GM12873 (cell line): ENCODE measurements around the gene THAP10.

Experiments
- TF ChIP-seq, protein P1 (sequence below): IDR thresholded peaks from 2 replicates; pipeline ENCODE4 v1.5.1; 2012; ENCODE audit warnings: low read depth, mild to moderate bottlenecking, moderate library complexity, low read length, control low read depth; ENCODE audit not compliant: insufficient read depth; ENCODE audit errors: missing control alignments

The THAP10 gene

DNA sequence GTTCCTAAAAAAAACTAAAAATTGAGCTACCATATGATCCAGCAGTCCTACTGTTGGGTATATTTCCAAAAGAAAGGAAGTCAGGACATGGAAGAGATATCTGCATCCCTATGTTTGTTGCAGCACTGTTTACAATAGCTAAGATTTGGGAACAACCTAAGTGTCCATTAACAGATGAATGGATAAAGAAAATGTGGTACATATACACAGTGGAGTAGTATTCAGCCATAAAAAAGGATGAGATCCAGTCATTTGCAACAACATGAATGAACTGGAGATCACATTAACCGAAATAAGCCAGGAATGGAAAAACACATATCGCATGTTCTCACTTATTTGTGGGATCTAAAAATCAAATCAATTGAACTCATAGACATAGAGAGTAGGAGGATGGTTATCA lies 29.9 kb upstream of the THAP10 start:
- TF ChIP-seq, protein P1, sequence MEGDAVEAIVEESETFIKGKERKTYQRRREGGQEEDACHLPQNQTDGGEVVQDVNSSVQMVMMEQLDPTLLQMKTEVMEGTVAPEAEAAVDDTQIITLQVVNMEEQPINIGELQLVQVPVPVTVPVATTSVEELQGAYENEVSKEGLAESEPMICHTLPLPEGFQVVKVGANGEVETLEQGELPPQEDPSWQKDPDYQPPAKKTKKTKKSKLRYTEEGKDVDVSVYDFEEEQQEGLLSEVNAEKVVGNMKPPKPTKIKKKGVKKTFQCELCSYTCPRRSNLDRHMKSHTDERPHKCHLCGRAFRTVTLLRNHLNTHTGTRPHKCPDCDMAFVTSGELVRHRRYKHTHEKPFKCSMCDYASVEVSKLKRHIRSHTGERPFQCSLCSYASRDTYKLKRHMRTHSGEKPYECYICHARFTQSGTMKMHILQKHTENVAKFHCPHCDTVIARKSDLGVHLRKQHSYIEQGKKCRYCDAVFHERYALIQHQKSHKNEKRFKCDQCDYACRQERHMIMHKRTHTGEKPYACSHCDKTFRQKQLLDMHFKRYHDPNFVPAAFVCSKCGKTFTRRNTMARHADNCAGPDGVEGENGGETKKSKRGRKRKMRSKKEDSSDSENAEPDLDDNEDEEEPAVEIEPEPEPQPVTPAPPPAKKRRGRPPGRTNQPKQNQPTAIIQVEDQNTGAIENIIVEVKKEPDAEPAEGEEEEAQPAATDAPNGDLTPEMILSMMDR = no peak

GRCh38 chr15:70920981-70921696 lies 28.9 kb upstream of the THAP10 start:
- TF ChIP-seq, protein P1 = no peak

DNA sequence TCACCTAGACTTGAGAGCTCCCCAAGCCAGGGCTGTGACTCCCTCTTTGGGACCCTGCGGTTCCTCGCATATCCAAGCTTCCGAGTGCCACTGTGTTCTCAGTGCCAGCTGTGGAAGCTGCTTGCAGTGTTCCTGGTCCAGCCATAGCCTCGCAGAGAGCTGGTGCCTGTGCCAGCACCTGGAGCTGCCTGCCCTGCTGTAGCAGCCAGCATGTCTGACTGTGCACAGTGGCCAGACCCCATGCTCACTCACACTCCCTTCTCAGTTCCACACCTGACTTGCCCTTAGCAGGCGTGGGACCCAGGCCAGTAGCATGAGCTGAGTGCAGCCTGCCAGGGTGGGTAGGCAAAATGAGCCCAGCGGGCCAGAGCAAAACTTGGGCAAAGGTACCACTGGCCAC lies 25.7 kb upstream of the THAP10 start:
- TF ChIP-seq, protein P1 = no peak

- TF ChIP-seq, protein P1 = no peak
These were observed 24.3 kb upstream of the THAP10 start for GRCh38 chr15:70916531-70916930.

- TF ChIP-seq, protein P1 = no peak
These were observed 20.0 kb upstream of the THAP10 start for GRCh38 chr15:70912187-70912586.

- TF ChIP-seq, protein P1 = no peak
These were observed 18.7 kb upstream of the THAP10 start for GRCh38 chr15:70910958-70911357.

DNA sequence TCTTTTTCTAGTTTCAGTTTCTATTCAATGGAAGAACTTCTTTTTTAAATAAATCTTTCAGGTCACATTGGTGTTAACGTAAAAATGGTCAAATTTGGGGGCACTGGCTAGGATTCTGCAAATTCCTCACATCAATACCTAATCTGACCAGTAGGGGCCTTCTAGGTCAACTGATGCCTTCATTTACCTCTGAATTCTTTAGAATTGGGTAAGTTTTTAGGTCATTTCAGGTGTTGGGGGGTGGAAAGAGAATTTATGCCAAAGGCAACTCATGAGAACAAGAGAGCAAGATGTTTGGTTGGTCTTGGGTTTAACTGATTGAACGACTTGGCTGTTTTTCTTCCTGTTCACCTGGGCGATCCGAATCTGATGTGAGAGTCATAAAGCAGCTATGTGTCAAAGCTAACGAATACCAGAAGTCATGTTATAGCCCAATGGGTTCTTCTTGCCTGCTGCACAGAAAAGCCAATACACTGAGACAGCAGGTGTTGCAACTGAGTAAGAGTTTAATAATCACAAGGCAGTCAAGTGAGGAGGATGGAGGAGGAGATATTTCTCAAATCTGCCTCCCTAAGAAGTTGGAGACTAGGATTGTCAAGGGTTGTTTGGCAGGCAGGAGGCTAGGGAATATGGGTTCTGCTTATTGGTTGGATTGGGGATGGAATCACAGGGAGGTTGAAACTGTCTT lies 15.7 kb upstream of the THAP10 start:
- TF ChIP-seq, protein P1 = peak; percentile 47
